AG09319 (cell line): ENCODE measurements around the gene TNFRSF13B.
A peak's percentile ranks its signal among the peaks of the same experiment; 100 is the strongest.
"Not testable (repeated sequence)": the region's sequence is repeated elsewhere in the genome, so short reads cannot be mapped to it uniquely, and the experiment has no call there.

ENCODE experiments used
- DNase-seq: peaks from one replicate; pipeline ENCODE4 v3.0.0-alpha.2; 2010; ENCODE audit warnings: low read depth; ENCODE audit errors: extremely low read depth
- TF ChIP-seq, protein P1 (sequence below): IDR thresholded peaks from 2 replicates; pipeline ENCODE4 v1.5.1; 2011; ENCODE audit warnings: low read depth, mild to moderate bottlenecking, inconsistent platforms, low read length, moderate library complexity

Gene TNFRSF13B

GRCh38 chr17:17004251-17004996 lies 32.5 kb upstream of the TNFRSF13B start:
- TF ChIP-seq, protein P1, sequence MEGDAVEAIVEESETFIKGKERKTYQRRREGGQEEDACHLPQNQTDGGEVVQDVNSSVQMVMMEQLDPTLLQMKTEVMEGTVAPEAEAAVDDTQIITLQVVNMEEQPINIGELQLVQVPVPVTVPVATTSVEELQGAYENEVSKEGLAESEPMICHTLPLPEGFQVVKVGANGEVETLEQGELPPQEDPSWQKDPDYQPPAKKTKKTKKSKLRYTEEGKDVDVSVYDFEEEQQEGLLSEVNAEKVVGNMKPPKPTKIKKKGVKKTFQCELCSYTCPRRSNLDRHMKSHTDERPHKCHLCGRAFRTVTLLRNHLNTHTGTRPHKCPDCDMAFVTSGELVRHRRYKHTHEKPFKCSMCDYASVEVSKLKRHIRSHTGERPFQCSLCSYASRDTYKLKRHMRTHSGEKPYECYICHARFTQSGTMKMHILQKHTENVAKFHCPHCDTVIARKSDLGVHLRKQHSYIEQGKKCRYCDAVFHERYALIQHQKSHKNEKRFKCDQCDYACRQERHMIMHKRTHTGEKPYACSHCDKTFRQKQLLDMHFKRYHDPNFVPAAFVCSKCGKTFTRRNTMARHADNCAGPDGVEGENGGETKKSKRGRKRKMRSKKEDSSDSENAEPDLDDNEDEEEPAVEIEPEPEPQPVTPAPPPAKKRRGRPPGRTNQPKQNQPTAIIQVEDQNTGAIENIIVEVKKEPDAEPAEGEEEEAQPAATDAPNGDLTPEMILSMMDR = no peak
- no peak for DNase-seq

DNA sequence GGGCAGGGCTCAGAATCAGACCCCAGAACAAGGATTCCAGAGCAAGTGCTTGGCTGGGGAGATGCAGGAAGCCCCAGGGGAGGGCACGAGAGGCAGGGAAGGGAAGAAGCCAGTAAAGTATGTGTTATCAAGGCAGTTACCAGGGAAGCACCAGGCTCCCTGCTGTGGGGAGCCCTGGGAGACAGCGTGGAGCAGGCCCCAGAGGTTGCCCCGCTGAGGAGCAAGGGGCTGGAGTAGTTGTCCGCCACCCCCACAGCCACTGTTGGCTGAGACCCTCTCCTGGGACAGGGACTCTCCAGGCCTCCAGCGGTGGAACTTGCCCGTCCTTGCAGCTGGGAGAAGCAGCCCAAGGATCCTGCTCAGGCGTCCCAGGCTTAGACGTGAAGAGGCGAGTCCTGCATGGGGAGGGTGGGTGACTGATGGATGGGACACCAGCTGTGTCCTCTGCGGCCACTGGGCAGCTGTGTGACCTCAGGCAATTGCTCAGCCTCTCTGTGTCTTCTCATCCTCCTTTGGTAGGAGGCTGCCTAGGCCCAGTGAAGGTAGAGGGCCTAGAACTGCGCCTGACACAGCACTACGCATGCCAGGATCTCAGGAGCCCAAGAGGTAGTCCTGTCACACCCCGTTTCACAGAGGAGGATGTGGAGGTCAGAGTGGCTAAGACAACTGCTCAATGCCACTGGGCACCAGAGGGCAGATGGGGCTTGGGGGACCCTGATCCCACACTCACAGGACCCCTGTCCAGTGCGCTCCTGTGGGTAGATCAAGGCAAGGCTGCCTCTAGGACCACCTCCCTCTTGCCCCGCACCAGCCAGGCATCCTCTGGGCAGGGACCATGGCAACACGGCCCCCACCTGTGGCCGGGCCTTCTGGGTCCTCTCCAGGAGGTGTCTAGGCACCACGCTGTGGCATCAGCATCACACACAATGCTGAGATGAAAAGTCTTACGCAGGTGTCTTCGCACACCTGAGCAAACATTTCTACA lies 31.1 kb upstream of the TNFRSF13B start:
- not testable (repeated sequence) for DNase-seq

DNA sequence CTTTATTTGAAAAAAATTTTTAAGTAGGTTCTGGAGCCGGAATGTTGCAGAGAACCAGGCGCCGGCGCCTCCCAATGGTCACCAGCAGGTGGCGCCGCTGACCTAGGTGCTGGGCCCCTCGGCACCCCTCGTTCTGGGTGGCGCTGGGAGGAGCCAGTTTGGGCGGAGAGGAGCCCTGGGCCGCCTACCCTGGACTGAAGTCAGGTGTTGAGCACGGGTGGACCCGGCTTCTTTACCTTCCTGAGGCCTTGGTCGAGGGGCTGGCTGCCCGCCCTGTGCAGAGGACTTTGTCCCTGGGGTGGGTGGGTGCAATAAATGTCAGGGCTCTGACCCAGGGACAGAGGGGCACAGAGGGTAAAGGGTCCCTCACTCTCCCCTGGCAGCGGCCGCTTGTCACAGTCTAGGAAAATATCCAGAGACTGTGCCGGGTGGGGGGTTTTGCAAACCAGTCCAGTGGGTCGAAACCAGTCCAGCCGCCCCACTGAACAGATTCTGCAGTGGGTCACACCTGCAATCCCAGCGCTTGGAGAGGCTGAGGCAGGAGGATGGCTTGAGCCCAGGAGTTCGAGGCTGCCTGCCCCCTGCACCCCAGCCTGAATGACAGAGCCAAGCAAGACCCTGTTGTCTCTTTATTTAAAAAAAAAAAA lies 30.1 kb upstream of the TNFRSF13B start:
- DNase-seq = peak; percentile 11
- TF ChIP-seq, protein P1 = peak; percentile 96

GRCh38 chr17:17001076-17001777 lies 29.3 kb upstream of the TNFRSF13B start:
- TF ChIP-seq, protein P1 = no peak
- no peak for DNase-seq

GRCh38 chr17:16999931-17000625 lies 28.2 kb upstream of the TNFRSF13B start:
- no peak for DNase-seq
- TF ChIP-seq, protein P1 = no peak

GRCh38 chr17:16997514-16998429 lies 25.9 kb upstream of the TNFRSF13B start:
- TF ChIP-seq, protein P1 = no peak
- no peak for DNase-seq

GRCh38 chr17:16996726-16997125 lies 24.8 kb upstream of the TNFRSF13B start:
- DNase-seq = not testable (repeated sequence)
